HepG2 (cell line): ENCODE data around the gene RAET1E. TPM values are rescaled to one million over a fixed set of nuclear protein-coding genes. Genes with fewer than 3 reads are reported as not detected.
A peak's percentile ranks its signal among the peaks of the same experiment; 100 is the strongest.

ENCODE experiments used
- ARNT ChIP-seq: fragments of 450-650 bp; IDR thresholded peaks from 2 replicates; pipeline ENCODE4 v1.6.1; 2017
- CBX5 ChIP-seq: sonication (generic); formaldehyde crosslinking; IDR thresholded peaks from 2 replicates; pipeline ENCODE4 v1.4.0; 2020; ENCODE audit warnings: missing genetic modification reagents, borderline replicate concordance
- ETV5 ChIP-seq: IDR thresholded peaks from 2 replicates; pipeline ENCODE4 v1.6.1; 2018; ENCODE audit warnings: missing biosample characterization, missing genetic modification reagents, inconsistent platforms, borderline replicate concordance
- GATAD2A ChIP-seq: IDR thresholded peaks from 2 replicates; pipeline ENCODE4 v1.6.1; 2016
- HMGXB3 ChIP-seq: sonication (generic); formaldehyde crosslinking; IDR thresholded peaks from 2 replicates; pipeline ENCODE4 v1.4.0; 2020; ENCODE audit warnings: missing genetic modification reagents, borderline replicate concordance
- IRX3 ChIP-seq: sonication (generic); formaldehyde crosslinking; IDR thresholded peaks from 2 replicates; pipeline ENCODE4 v1.8.1; 2023; ENCODE audit warnings: mild to moderate bottlenecking, low read depth, missing genetic modification reagents, borderline replicate concordance
- KMT2B ChIP-seq: IDR thresholded peaks from 2 replicates; pipeline ENCODE4 v1.6.1; 2016; ENCODE audit warnings: missing genetic modification reagents, missing compliant biosample characterization
- MIER2 ChIP-seq: IDR thresholded peaks from 2 replicates; pipeline ENCODE4 v1.6.1; 2016; ENCODE audit warnings: missing biosample characterization, missing genetic modification reagents
- MYC ChIP-seq: sonication (generic); formaldehyde crosslinking; IDR thresholded peaks from 2 replicates; pipeline ENCODE4 v1.9.0; 2021; ENCODE audit warnings: missing genetic modification reagents, borderline replicate concordance
- PLRG1 ChIP-seq: fragments of 450-650 bp; conservative IDR thresholded peaks from 2 replicates; pipeline ENCODE4 v1.6.1; 2016
- SNAI1 ChIP-seq: sonication (generic); formaldehyde crosslinking; IDR thresholded peaks from 2 replicates; pipeline ENCODE4 v1.5.0; 2020; ENCODE audit warnings: mild to moderate bottlenecking, missing genetic modification reagents, borderline replicate concordance
- SOX5 ChIP-seq: IDR thresholded peaks from 2 replicates; pipeline ENCODE4 v1.6.1; 2016; ENCODE audit warnings: borderline replicate concordance
- TAF15 ChIP-seq: fragments of 200-400 bp; formaldehyde crosslinking; IDR thresholded peaks from one replicate; pipeline ENCODE4 v1.6.1; 2018; ENCODE audit warnings: mild to moderate bottlenecking, low read depth, low read length; ENCODE audit not compliant: poor library complexity, severe bottlenecking
- TBX2 ChIP-seq: sonication (generic); formaldehyde crosslinking; IDR thresholded peaks from 2 replicates; pipeline ENCODE4 v1.5.0; 2020; ENCODE audit warnings: missing genetic modification reagents, mild to moderate bottlenecking, borderline replicate concordance
- TMF1 ChIP-seq: sonication (generic); formaldehyde crosslinking; IDR thresholded peaks from 2 replicates; pipeline ENCODE4 v1.8.1; 2022; ENCODE audit warnings: low read depth, missing genetic modification reagents
- ZBTB34 ChIP-seq: sonication (generic); formaldehyde crosslinking; IDR thresholded peaks from 2 replicates; pipeline ENCODE4 v1.8.0; 2022; ENCODE audit warnings: mild to moderate bottlenecking, missing genetic modification reagents
- ZC3H4 ChIP-seq: sonication (generic); formaldehyde crosslinking; IDR thresholded peaks from 2 replicates; pipeline ENCODE4 v1.4.0; 2020; ENCODE audit warnings: missing genetic modification reagents, borderline replicate concordance
- ZNF235 ChIP-seq: sonication (generic); formaldehyde crosslinking; IDR thresholded peaks from 2 replicates; pipeline ENCODE4 v1.8.1; 2023; ENCODE audit warnings: mild to moderate bottlenecking, missing genetic modification reagents, borderline replicate concordance
- ZNF260 ChIP-seq: sonication (generic); formaldehyde crosslinking; IDR thresholded peaks from 2 replicates; pipeline ENCODE4 v1.4.0; 2020; ENCODE audit warnings: missing genetic modification reagents, low read depth, mild to moderate bottlenecking, borderline replicate concordance
- ZNF704 ChIP-seq: sonication (generic); formaldehyde crosslinking; IDR thresholded peaks from 2 replicates; pipeline ENCODE4 v1.8.1; 2023; ENCODE audit warnings: mild to moderate bottlenecking, inconsistent platforms, moderate library complexity, missing genetic modification reagents, borderline replicate concordance
- ZNF740 ChIP-seq: sonication (generic); formaldehyde crosslinking; IDR thresholded peaks from 2 replicates; pipeline ENCODE4 v1.4.0; 2020; ENCODE audit warnings: missing genetic modification reagents
- ZSCAN30 ChIP-seq: sonication (generic); formaldehyde crosslinking; IDR thresholded peaks from 2 replicates; pipeline ENCODE4 v1.5.0; 2020; ENCODE audit warnings: mild to moderate bottlenecking, missing genetic modification reagents
- polyA plus RNA-seq, 8 experiments: library from polyadenylated mRNA; depleted of rRNA in 3 of 8; stranded (reverse) in 7 of 8; unstranded in 1 of 8; fragments of >200 nt; fragmentation: Illumina TruSeq in 4 of 8; extraction: Trizol in 4 of 8; gene quantifications; 2 replicates each; pipeline versions ENCODE4 v1.2.1 to v1.2.3, GENCODE V29; 2011 to 2016; ENCODE audit warnings: low read depth in 4 of 8, missing spikeins in 1 of 8, mixed read lengths in 1 of 8; ENCODE audit not compliant: insufficient read depth in 1 of 8
- total RNA-seq, 5 experiments: library from RNA; depleted of rRNA; stranded (reverse); fragments of >200 nt; fragmentation: Illumina TruSeq; extraction: Trizol; gene quantifications; 2 replicates each; pipeline ENCODE4 v1.2.3, GENCODE V29; 2016; ENCODE audit warnings: low read depth in 1 of 5
- TF ChIP-seq, protein P1 (sequence below): IDR thresholded peaks from 2 replicates; pipeline ENCODE4 v1.6.1; 2016; ENCODE audit warnings: missing genetic modification reagents, missing compliant biosample characterization

The RAET1E gene
- total and polyA plus RNA-seq, 2 of the 13 experiments (the other 11 are each of a cell fraction or from before 2014, with no cell fraction given), result not detected

GRCh38 chr6:149860834-149861602 lies 36.9 kb downstream of the RAET1E start (continued):
- no peak for TF ChIP-seq ZNF260 (CRISPR knock-in tag)
- TF ChIP-seq GATAD2A (CRISPR knock-in tag), result peak; percentile 95
- peak; percentile 28; the same call in 1 of the 2 replicates for TF ChIP-seq ZNF704 (CRISPR knock-in tag)
- TF ChIP-seq IRX3 (CRISPR knock-in tag), result no peak
- TF ChIP-seq ZNF235 (CRISPR knock-in tag), result no peak
- no peak for TF ChIP-seq ZC3H4 (CRISPR knock-in tag)
- TF ChIP-seq, protein P1, sequence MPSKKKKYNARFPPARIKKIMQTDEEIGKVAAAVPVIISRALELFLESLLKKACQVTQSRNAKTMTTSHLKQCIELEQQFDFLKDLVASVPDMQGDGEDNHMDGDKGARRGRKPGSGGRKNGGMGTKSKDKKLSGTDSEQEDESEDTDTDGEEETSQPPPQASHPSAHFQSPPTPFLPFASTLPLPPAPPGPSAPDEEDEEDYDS (CRISPR knock-in tag), result peak; percentile 75
- TF ChIP-seq ETV5, result no peak
- no peak for TF ChIP-seq TAF15
- TF ChIP-seq PLRG1, result no peak
- TF ChIP-seq SNAI1 (CRISPR knock-in tag), result no peak
- TF ChIP-seq ARNT, result peak; percentile 73; the same call in 1 of the 2 replicates
- peak; percentile 93; the same call in 1 of the 2 replicates for TF ChIP-seq ZBTB34
- TF ChIP-seq ZNF740 (CRISPR knock-in tag), result no peak
- no peak for TF ChIP-seq KMT2B (CRISPR knock-in tag)
- TF ChIP-seq MIER2 (CRISPR knock-in tag), result peak; percentile 72; the same call in 1 of the 2 replicates
- TF ChIP-seq MYC (CRISPR knock-in tag), result no peak; the same call in 1 of the 2 replicates
- peak; percentile 80; the same call in 1 of the 2 replicates for TF ChIP-seq TBX2 (CRISPR knock-in tag)
- TF ChIP-seq CBX5 (CRISPR knock-in tag), result peak; percentile 0
- peak; percentile 66 for TF ChIP-seq HMGXB3 (CRISPR knock-in tag)
- TF ChIP-seq TMF1 (CRISPR knock-in tag), result no peak
- peak; percentile 94 for TF ChIP-seq SOX5 (CRISPR knock-in tag)
- TF ChIP-seq ZSCAN30 (CRISPR knock-in tag), result no peak; the same call in 1 of the 2 replicates
